NCI-H2107 treated with DMSO at 0.1 percent for 48 hours (cell line): ENCODE results near the gene ARMC9.

Source experiments
- DNase-seq: peaks from one replicate; lab custom pipeline; 2025; ENCODE audit not compliant: unreplicated experiment; lab: John Stamatoyannopoulos, UW

Gene ARMC9

GRCh38 chr2:231200805-231201474 lies 2.5 kb downstream of the ARMC9 start:
- DNase-seq = no peak

DNA sequence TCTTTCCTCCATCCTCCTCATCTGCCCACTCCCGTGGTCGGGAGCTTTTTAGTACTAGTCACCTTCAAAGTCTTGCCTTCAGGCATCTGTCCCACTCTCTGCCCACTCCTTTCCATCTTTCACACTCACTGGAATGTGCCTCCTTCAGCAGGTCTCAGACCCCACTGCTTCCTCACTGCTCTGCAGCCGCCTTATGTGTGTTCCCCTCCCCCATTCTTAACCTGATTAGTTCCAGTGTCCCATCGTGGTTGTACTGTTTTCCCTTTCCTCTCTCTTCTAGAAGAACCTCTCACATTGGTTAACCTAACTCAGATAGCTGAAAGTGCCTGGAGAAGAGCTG lies 3.0 kb downstream of the ARMC9 start:
- DNase-seq = no peak

- no peak for DNase-seq
Measured at GRCh38 chr2:231203087-231203486, 4.7 kb downstream of the ARMC9 start.

- DNase-seq = no peak
Measured at GRCh38 chr2:231204146-231204545, 5.7 kb downstream of the ARMC9 start.

GRCh38 chr2:231204581-231204980 lies 6.2 kb downstream of the ARMC9 start:
- DNase-seq = no peak

- DNase-seq = peak; percentile 70
Measured at GRCh38 chr2:231207734-231208133, 9.3 kb downstream of the ARMC9 start.

DNA sequence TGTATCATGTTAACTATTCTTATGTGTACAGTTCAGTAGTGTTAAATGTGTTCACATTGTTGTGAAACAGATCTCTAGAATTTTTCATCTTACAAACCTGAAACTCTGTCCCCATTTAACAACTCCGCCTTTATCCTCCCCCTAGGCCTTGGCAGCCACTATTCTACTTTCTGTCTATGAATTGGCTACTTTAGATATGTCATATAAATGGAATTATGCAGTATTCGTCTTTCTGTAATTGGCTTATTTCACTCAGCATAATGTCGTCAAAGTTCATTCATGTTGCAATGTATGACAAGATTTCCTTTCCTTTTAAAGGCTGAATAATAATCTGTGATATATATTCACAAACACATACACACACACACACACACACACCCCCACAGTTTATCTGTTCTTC lies 12.4 kb downstream of the ARMC9 start:
- DNase-seq = no peak

- no peak for DNase-seq
Measured at GRCh38 chr2:231211486-231211885, 13.1 kb downstream of the ARMC9 start.

DNA sequence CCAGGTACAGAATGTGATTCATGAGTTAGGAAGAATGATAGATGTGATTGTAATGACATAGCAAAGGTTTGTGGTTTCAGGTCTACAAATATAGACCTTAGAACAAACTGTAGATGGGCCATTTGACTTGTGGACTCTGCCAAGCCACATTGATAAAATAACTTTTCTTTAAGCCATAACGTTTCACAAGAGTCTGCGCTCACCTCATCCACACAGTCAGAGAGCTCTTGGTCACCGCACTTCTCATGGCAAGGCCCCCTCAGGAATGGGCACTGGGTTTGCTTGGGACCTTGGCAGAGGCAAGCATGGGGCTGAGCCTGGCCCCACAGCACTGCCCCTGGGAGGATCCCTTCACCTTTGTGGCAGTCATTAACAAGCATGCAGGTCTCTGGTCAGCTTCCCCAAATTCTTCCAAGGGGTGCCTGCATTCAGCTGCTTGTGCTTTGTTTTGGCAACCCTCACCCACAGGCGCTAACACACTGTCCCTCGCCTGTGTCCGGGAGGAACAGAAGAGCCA lies 14.0 kb downstream of the ARMC9 start:
- DNase-seq = no peak

GRCh38 chr2:231213931-231214642 lies 15.7 kb downstream of the ARMC9 start:
- DNase-seq = no peak

GRCh38 chr2:231218366-231218765 lies 19.9 kb downstream of the ARMC9 start:
- no peak for DNase-seq

DNA sequence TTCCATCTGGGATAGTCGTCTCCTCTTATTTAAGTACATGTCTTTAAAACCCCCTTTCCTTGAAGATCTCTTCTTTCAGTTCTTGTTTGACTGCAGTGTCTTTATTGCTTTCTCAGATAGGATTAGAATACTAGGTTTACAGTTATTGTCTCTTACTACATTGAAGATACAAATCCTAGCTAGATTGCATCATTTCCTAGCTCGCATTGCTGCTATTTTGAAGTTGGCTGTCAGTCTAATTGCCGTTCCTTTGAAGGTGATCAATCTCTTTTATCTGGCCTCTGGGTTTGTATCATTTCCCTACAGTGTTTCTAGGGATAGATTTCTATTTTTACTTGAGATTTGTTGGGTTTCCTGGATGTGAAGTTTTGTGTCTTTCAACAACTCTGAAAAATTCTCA lies 20.9 kb downstream of the ARMC9 start:
- DNase-seq = no peak

DNA sequence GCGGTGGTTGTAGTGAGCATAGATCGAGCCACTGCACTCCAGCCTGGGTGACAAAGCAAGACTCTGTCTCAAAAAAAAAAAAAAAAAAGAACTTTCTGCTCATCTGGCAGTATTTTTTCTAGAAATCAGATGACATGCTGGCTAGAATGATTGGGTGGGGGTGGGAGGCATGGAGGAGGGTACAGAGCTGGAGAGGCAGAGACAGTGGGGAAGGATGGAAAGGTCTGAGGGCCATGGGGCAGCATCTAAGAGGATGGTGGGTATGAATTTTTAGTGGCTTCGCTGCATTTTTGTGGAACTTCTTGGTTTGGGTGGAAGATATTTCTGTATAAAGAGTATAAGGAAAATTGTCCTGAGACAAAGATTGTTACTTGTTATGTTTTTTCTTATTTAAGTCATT lies 23.3 kb downstream of the ARMC9 start:
- DNase-seq = no peak

DNA sequence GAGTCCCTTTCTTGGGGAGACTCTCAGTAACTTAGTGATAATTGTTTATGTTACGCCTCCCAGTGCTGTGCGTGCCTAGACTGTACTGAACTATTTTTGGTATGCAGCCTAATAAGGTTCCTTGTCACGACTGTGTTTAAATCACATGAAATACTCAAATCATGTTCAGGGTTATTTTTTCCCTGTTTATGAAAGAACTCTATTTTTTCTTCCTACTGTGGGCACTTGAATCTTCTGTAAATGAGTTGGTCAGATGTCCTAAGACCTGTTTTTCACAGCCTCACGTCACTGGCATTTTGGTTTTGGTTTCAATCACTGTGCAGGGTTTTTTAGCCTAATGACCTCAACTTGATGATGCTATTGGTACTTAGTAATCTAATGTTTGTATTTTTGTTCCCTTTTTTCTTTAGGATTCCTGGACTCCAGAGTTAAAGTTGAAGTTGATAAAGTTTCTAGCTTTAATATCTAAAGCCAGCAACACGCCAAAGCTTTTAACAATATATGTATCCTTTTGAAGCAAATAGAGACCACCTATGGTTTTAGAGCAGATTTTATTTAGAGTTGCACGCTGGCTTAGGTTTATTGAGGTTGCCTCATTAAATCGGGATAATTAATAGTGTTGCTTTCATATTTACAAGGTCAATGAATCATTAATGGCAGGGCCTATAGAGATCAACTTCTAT lies 24.0 kb downstream of the ARMC9 start:
- no peak for DNase-seq

DNA sequence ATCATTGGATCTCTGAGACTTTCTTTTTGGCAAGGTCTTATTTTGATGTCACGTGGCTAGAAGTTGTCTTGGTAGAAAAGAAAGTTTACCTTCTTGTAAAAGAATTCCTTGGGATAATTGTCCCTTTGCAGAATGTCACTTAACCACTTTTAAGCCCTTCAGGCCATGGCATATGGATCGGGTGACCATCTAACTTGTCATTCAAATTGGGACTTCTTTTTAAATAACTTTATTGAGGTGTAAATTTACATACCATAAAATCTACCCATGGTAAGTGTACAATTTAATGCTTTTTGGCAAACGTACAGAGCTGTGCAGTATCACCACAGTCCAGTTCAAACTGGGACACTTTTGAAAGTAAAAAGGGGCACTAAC lies 24.6 kb downstream of the ARMC9 start:
- no peak for DNase-seq

- DNase-seq = no peak
Measured at GRCh38 chr2:231223458-231223976, 25.1 kb downstream of the ARMC9 start.

DNA sequence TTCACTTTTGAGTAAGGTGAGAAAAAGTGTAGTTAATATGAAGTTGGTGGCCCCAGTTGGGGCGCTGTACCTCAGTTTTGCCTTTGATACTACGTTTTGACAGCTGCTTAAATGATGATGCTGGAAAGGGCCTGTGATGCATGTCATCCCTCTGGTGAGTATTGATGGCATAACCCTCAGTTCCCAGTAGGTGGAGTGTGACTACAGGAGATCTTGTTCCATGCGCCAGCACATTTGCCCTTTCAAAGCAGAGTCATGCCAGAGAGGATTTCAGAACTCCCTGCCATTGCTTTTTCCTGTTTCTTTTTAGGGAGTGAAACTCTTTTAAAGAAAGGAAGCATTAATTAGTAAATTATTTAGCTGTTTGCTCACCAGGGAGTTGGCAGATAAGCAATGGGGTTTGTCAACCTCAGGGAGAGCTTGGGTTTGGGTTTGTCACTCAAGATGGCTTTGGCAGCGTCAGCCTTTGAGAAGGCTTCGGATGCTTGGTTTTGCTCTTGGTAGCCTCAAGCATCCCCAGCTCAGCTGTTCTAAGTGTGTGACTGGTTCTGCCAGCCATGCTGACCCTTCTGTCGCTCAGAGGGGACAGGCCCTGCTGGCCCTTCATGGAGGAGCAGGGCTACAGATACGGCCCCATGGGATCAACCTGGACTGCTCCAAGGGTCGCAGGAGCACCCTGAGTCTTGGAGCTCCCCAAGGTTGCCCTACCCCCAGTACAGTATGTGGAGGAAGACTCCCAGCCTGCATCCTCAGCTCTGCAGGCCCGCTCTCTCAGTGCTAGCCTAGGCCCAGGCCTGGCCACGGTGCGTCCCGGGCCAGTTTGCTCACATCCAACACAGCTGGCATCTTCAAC lies 29.1 kb downstream of the ARMC9 start:
- DNase-seq = peak; percentile 68

GRCh38 chr2:231228223-231228622 lies 29.8 kb downstream of the ARMC9 start:
- DNase-seq = peak; percentile 63

GRCh38 chr2:231228974-231229529 lies 30.6 kb downstream of the ARMC9 start:
- no peak for DNase-seq

GRCh38 chr2:231235217-231235616 lies 36.8 kb downstream of the ARMC9 start:
- no peak for DNase-seq

- no peak for DNase-seq
Measured at GRCh38 chr2:231238689-231239088, 40.3 kb downstream of the ARMC9 start.
